Astrocyte of the cerebellum (primary cell): Measurements from ENCODE around the gene HDC.

Experiments
- DNase-seq: peaks from one replicate; pipeline ENCODE4 v3.0.0-alpha.2; 2011; ENCODE audit warnings: low read depth
- H3K4me3 ChIP-seq: 2 replicates; pipeline ENCODE4 v1.5.1; 2011; ENCODE audit warnings: mild to moderate bottlenecking, low read depth, low read length, moderate library complexity
- in situ Hi-C: cut with HindIII; loops from 2 replicates; pipeline ENCODE4 v1.10.0; 2017; ENCODE audit warnings: low sequenced_read_pairs
- TF ChIP-seq, protein P1 (sequence below): IDR thresholded peaks from 2 replicates; pipeline ENCODE4 v1.5.1; 2012; ENCODE audit warnings: low read length, low read depth, moderate library complexity, mild to moderate bottlenecking; ENCODE audit errors: missing control alignments

HDC gene

GRCh38 chr15:50241684-50242450 lies 23.7 kb downstream of the HDC start:
- in situ Hi-C loops, result no loop called here
- TF ChIP-seq, protein P1, sequence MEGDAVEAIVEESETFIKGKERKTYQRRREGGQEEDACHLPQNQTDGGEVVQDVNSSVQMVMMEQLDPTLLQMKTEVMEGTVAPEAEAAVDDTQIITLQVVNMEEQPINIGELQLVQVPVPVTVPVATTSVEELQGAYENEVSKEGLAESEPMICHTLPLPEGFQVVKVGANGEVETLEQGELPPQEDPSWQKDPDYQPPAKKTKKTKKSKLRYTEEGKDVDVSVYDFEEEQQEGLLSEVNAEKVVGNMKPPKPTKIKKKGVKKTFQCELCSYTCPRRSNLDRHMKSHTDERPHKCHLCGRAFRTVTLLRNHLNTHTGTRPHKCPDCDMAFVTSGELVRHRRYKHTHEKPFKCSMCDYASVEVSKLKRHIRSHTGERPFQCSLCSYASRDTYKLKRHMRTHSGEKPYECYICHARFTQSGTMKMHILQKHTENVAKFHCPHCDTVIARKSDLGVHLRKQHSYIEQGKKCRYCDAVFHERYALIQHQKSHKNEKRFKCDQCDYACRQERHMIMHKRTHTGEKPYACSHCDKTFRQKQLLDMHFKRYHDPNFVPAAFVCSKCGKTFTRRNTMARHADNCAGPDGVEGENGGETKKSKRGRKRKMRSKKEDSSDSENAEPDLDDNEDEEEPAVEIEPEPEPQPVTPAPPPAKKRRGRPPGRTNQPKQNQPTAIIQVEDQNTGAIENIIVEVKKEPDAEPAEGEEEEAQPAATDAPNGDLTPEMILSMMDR, result no peak
- no peak overlapping the region for H3K4me3 ChIP-seq
- DNase-seq, result no peak

GRCh38 chr15:50238255-50238654 lies 27.3 kb downstream of the HDC start:
- no peak overlapping the region for H3K4me3 ChIP-seq
- TF ChIP-seq, protein P1, result no peak
- in situ Hi-C loops, result no loop called here
- DNase-seq, result no peak

GRCh38 chr15:50236433-50236832 lies 29.1 kb downstream of the HDC start:
- TF ChIP-seq, protein P1, result no peak
- in situ Hi-C loops, result no loop called here
- H3K4me3 ChIP-seq, result no peak overlapping the region
- DNase-seq, result no peak

DNA sequence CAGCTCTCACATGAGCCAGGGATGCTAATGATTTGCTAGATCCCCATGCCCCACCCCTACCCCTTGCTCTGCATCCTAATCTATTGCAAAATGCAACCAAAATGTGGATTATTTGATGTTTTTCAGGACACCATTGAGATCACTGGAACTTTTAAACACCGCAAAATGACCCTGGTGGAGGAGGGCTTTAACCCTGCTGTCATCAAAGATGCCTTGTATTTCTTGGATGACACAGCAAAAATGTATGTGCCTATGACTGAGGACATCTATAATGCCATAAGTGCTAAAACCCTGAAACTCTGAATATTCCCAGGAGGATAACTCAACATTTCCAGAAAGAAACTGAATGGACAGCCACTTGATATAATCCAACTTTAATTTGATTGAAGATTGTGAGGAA lies 29.7 kb downstream of the HDC start:
- no peak overlapping the region for H3K4me3 ChIP-seq
- TF ChIP-seq, protein P1, result no peak
- DNase-seq, result no peak
- in situ Hi-C loops, result no loop called here

- TF ChIP-seq, protein P1, result no peak
- in situ Hi-C loops, result no loop called here
- no peak overlapping the region for H3K4me3 ChIP-seq
- DNase-seq, result no peak
Measured at GRCh38 chr15:50234764-50235163, 30.8 kb downstream of the HDC start.

DNA sequence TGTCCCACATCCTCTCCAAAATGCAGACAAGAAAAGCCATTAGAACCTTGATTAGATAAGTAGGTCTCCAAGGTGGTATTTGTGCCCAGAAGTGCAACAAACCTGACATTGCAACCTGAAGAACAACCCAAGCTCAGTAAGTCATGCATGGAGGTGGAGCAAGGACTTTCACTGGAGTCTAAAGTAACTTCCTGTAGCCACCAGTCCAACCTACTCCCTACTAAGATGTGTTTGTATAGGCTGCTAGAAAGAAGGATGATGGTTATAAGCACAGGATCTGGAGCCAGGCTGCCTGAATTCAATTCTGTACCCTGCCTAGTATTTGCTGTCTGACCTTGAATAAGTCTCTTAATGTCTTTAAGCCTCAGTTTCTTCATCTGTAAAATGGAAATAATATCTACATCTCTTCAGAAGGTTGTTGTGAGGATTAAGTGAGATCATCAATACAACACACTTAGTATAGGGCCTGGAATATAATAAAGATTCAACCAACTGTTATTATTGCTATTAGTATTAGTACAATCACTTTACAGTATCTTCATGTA lies 32.3 kb downstream of the HDC start:
- DNase-seq, result no peak
- in situ Hi-C loops, result no loop called here

More for the DNA sequence above, 32.3 kb downstream of the HDC start:
- TF ChIP-seq, protein P1, result no peak
- H3K4me3 ChIP-seq, result no peak overlapping the region
